ENCODE data around the gene GBP2. TPM values are rescaled to one million over a fixed set of nuclear protein-coding genes. Genes with fewer than 3 reads are reported as not detected.
A peak's percentile ranks its signal among the peaks of the same experiment; 100 is the strongest.

GBP2 gene
- total and polyA plus RNA-seq, 9 of the 15 experiments (the other 6 are each of a cell fraction or from before 2014, with no cell fraction given) = 0.45 to 2.2 (median 0.69) TPM

- H3K27me3 ChIP-seq (ENCODE audit: control insufficient read depth in 2 of 2, insufficient read depth in 2 of 2, low read length in 2 of 2) = no peaks in the 10 kb centered on the region
- H2AFZ ChIP-seq (ENCODE audit: low read depth, low read length) = no peak within 1 kb of the TSS
- no peak within 1 kb of the TSS for H3K4me3 ChIP-seq
- H3K9me1 ChIP-seq (ENCODE audit: control insufficient read depth, insufficient read depth, low read length) = no peaks in the 10 kb centered on the region
- no peaks in the 10 kb centered on the region for H3K79me2 ChIP-seq (ENCODE audit: control insufficient read depth, insufficient read depth, low read length)
- no TSS peak for BruUV-seq (replicated peaks)
- no peaks in the 10 kb centered on the region for H3K36me3 ChIP-seq (ENCODE audit: control insufficient read depth, insufficient read depth, low read length)
- no peak within 1 kb of the TSS for H3K27ac ChIP-seq (ENCODE audit: extremely low read depth, low read depth, low read length)
- WGBS (ENCODE audit: insufficient coverage, low coverage, missing lambda C conversion rate) = 0% methylated on average over 4 of the region's 4 CpGs
- ATAC-seq (no peak), DNase-seq (ENCODE audit: extremely low read depth in 1 of 4, low spot score in 3 of 4) (no peak), FAIRE-seq (no peak)
- no peaks in the 10 kb centered on the region for H3K4me1 ChIP-seq (replicated peaks in 1 of 2; ENCODE audit: control insufficient read depth in 2 of 2, insufficient read depth in 2 of 2, low read length in 2 of 2)
- no peaks in the 10 kb centered on the region for H4K20me1 ChIP-seq (replicated peaks; ENCODE audit: control insufficient read depth, insufficient read depth, low read length)
- ChIA-PET CTCF (ENCODE audit: low intra/inter-chr PET ratio) (no interaction called here), POLR2A (no interaction called here)
- H3K4me2 ChIP-seq (ENCODE audit: insufficient read depth, low read length) = no peak within 1 kb of the TSS
- H3K9me3 ChIP-seq (replicated peaks; ENCODE audit: control insufficient read depth, insufficient read depth, low read depth, low read length) = no peaks in the 10 kb centered on the region
- no peak within 1 kb of the TSS for H3K9ac ChIP-seq (ENCODE audit: insufficient read depth in 1 of 2, low read depth in 2 of 2, low read length in 2 of 2)
- 0 out of 2 replicates have a peak, but pooled peaks have one; percentile 30 for TF ChIP-seq BACH1 (tag; IDR thresholded peaks at IDR 0.05)
- TF ChIP-seq, protein P1, sequence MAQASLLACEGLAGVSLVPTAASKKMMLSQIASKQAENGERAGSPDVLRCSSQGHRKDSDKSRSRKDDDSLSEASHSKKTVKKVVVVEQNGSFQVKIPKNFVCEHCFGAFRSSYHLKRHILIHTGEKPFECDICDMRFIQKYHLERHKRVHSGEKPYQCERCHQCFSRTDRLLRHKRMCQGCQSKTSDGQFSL (CRISPR knock-in tag; IDR thresholded peaks at IDR 0.05) = no peak
- TF ChIP-seq, protein P1 (tag; IDR thresholded peaks at IDR 0.05) = no peak
- in situ Hi-C loops (cut with MboI) = no loop called here
- intact Hi-C loops (cut with micrococcal nuclease) = no loop called here
These were observed 60.6 kb downstream of the GBP2 start, which contains the start of gene GBP1 for GRCh38 chr1:89065079-89065868. Gene GBP1 (minus strand): TSS chr1:89065208. CDS start chr1:89063234, 1,974 bp downstream.

- Histone ChIP-seq H3K36me3 (ENCODE audit: control insufficient read depth, insufficient read depth, low read length) (no peaks in the 10 kb centered on the region), H3K9ac (ENCODE audit: insufficient read depth in 1 of 2, low read depth in 2 of 2, low read length in 2 of 2) (no peak overlapping the region), H3K79me2 (ENCODE audit: control insufficient read depth, insufficient read depth, low read length) (no peaks in the 10 kb centered on the region), H3K4me2 (ENCODE audit: insufficient read depth, low read length) (no peak overlapping the region), H3K9me1 (ENCODE audit: control insufficient read depth, insufficient read depth, low read length) (no peaks in the 10 kb centered on the region), H3K4me3 (no peak overlapping the region), H3K27ac (ENCODE audit: extremely low read depth, low read depth, low read length) (no peak overlapping the region), H2AFZ (ENCODE audit: low read depth, low read length) (no peak overlapping the region), H3K9me3 (replicated peaks; ENCODE audit: control insufficient read depth, insufficient read depth, low read depth, low read length) (no peaks in the 10 kb centered on the region), H3K27me3 (ENCODE audit: control insufficient read depth in 2 of 2, insufficient read depth in 2 of 2, low read length in 2 of 2) (no peaks in the 10 kb centered on the region), H3K4me1 (replicated peaks in 1 of 2; ENCODE audit: control insufficient read depth in 2 of 2, insufficient read depth in 2 of 2, low read length in 2 of 2) (no peaks in the 10 kb centered on the region), H4K20me1 (replicated peaks; ENCODE audit: control insufficient read depth, insufficient read depth, low read length) (no peaks in the 10 kb centered on the region)
- ChIA-PET POLR2A (no interaction called here), CTCF (ENCODE audit: low intra/inter-chr PET ratio) (no interaction called here)
- no peak for ATAC-seq
- FAIRE-seq = no peak
- BruUV-seq (replicated peaks) = no TSS peak
- TF ChIP-seq ZNF280A (IDR thresholded peaks at IDR 0.05; ENCODE audit: low read depth, partially characterized antibody) (no peak), MTF1 (CRISPR knock-in tag; IDR thresholded peaks at IDR 0.05; ENCODE audit: borderline replicate concordance) (no peak), NKRF (IDR thresholded peaks at IDR 0.05; ENCODE audit: borderline replicate concordance) (no peak)
- WGBS (ENCODE audit: insufficient coverage, low coverage, missing lambda C conversion rate) = 0% methylated on average over 4 of the region's 4 CpGs
- in situ Hi-C loops (cut with MboI) = no loop called here
- DNase-seq (ENCODE audit: extremely low read depth in 1 of 4, low spot score in 3 of 4) = no peak
- intact Hi-C loops (cut with micrococcal nuclease) = no loop called here
These were observed 61.3 kb downstream of the GBP2 start for GRCh38 chr1:89064632-89065031.

Data from K562 (cell line).